Measurements from ENCODE around the gene HIPK3.

DNA sequence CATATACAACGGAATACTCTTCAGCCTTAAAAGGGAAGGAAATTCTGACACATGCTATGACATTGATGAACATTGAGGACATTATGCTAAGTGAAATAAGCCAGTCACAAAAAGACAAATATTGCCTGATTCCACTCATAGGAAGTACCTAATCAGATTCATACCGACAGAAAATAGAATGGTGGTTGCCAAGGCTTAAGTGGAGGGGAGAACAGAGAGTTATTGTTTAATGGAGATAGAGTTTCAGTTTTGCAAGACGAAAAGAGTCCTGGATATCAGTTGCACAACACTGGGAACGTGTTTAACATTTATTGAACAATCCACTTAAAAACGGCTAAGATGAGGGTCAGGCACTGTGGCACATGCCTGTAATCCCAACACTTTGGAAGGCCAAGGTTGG is 45.6 kb upstream of the HIPK3 start:
- TF ChIP-seq POLR2AphosphoS5 (IDR thresholded peaks at IDR 0.05; ENCODE audit: insufficient read depth in 1 of 2, low read depth in 1 of 2): no peak
- TF ChIP-seq, protein P1, sequence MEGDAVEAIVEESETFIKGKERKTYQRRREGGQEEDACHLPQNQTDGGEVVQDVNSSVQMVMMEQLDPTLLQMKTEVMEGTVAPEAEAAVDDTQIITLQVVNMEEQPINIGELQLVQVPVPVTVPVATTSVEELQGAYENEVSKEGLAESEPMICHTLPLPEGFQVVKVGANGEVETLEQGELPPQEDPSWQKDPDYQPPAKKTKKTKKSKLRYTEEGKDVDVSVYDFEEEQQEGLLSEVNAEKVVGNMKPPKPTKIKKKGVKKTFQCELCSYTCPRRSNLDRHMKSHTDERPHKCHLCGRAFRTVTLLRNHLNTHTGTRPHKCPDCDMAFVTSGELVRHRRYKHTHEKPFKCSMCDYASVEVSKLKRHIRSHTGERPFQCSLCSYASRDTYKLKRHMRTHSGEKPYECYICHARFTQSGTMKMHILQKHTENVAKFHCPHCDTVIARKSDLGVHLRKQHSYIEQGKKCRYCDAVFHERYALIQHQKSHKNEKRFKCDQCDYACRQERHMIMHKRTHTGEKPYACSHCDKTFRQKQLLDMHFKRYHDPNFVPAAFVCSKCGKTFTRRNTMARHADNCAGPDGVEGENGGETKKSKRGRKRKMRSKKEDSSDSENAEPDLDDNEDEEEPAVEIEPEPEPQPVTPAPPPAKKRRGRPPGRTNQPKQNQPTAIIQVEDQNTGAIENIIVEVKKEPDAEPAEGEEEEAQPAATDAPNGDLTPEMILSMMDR (IDR thresholded peaks at IDR 0.05): no peak

Measured in vagina (tissue), 2 donors.